Stomach smooth muscle (tissue), 2 donors: Measurements from ENCODE around the gene PTPRR.

Source experiments
- H3K27ac ChIP-seq: one replicate; pipeline ENCODE4 v1.7.0; 2013; ENCODE audit warnings: mild to moderate bottlenecking, low read length, inconsistent platforms
- H3K27me3 ChIP-seq, 2 donors: one replicate each; pipeline ENCODE4 v1.7.0; 2013; ENCODE audit warnings: low read length in 2 of 2; ENCODE audit not compliant: insufficient read depth in 2 of 2, control insufficient read depth in 1 of 2
- H3K36me3 ChIP-seq, 2 donors: one replicate each; pipeline ENCODE4 v1.7.0; 2013; ENCODE audit warnings: low read length in 2 of 2; ENCODE audit not compliant: control insufficient read depth in 2 of 2, insufficient read depth in 2 of 2
- H3K4me1 ChIP-seq: one replicate; pipeline ENCODE4 v1.7.0; 2013; ENCODE audit warnings: low read length; ENCODE audit not compliant: control insufficient read depth, insufficient read depth
- H3K4me3 ChIP-seq, 2 donors: one replicate each; pipeline ENCODE4 v1.7.0; 2013; ENCODE audit warnings: low read length in 2 of 2
- H3K9ac ChIP-seq, 2 donors: one replicate each; pipeline ENCODE4 v1.7.0; 2013; ENCODE audit warnings: low read length in 2 of 2, mild to moderate bottlenecking in 1 of 2
- H3K9me3 ChIP-seq, 2 donors: one replicate each; pipeline ENCODE4 v1.7.0; 2013; ENCODE audit warnings: low read length in 2 of 2; ENCODE audit not compliant: control insufficient read depth in 2 of 2
- donor health status: healthy.
- donor health status: Pancreatic carcinoma.

The PTPRR gene

GRCh38 chr12:70910666-70911065 is 9.9 kb downstream of the PTPRR start:
- Histone ChIP-seq H3K4me3 (no peak overlapping the region), H3K27ac (no peak overlapping the region), H3K9me3 (no peaks in the 10 kb centered on the region), H3K4me1 (no peaks in the 10 kb centered on the region), H3K36me3 (no peaks in the 10 kb centered on the region), H3K9ac (no peak overlapping the region), H3K27me3 (no peaks in the 10 kb centered on the region)

DNA sequence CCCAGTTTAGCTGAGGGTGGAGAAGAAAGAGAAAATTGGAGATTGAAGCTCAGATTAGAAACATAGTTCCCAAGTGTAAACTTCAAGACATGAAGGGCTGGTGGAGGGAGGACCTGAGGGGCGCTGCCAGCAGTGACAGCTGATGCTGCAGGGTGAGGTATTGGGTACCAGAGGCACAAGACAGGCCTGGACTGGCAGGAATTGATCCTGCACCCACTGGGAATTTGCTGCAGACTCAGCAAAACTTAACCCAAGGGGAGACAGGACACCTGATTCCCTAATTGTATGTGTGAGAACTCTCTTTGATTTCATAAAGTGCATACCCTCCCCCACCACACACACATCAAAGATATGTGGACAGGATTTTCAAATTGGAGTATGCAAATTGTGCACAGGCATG is 11.6 kb downstream of the PTPRR start:
- Histone ChIP-seq H3K9me3 (no peaks in the 10 kb centered on the region), H3K27me3 (no peaks in the 10 kb centered on the region), H3K9ac (no peak overlapping the region), H3K4me3 (no peak overlapping the region), H3K36me3 (no peaks in the 10 kb centered on the region), H3K4me1 (no peaks in the 10 kb centered on the region), H3K27ac (no peak overlapping the region)

GRCh38 chr12:70907412-70907811 is 13.1 kb downstream of the PTPRR start:
- no peak overlapping the region for H3K27ac ChIP-seq
- no peaks in the 10 kb centered on the region for H3K9me3 ChIP-seq
- H3K4me3 ChIP-seq, result no peak overlapping the region
- H3K27me3 ChIP-seq, result no peaks in the 10 kb centered on the region
- no peaks in the 10 kb centered on the region for H3K36me3 ChIP-seq
- no peaks in the 10 kb centered on the region for H3K4me1 ChIP-seq
- no peak overlapping the region for H3K9ac ChIP-seq

GRCh38 chr12:70895956-70896355 is 24.6 kb downstream of the PTPRR start:
- Histone ChIP-seq H3K27ac (no peak overlapping the region), H3K36me3 (no peaks in the 10 kb centered on the region), H3K4me1 (no peaks in the 10 kb centered on the region), H3K9ac (no peak overlapping the region), H3K27me3 (no peaks in the 10 kb centered on the region), H3K4me3 (no peak overlapping the region), H3K9me3 (no peaks in the 10 kb centered on the region)

DNA sequence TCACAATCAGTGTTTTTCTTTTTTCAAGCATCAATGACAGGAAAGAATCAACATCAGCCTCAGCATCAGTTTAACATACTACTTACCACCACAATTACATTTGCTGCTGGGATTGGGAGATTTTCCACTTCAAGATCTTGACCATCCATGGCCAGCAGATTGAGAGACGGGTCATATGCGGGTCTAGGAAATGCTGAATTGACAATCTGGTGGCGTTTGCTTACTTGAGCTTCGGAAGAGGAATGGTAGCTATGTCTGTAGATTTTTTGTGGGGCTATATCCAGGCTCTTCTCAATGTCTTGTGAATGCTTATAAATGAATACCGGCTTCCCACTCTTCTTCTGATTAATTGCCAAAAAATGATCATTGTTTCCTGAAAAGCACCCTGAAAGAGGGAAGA is 27.9 kb downstream of the PTPRR start:
- no peaks in the 10 kb centered on the region for H3K27me3 ChIP-seq
- H3K36me3 ChIP-seq, result no peaks in the 10 kb centered on the region
- no peak overlapping the region for H3K27ac ChIP-seq
- H3K9me3 ChIP-seq, result no peaks in the 10 kb centered on the region
- no peak overlapping the region for H3K4me3 ChIP-seq
- no peak overlapping the region for H3K9ac ChIP-seq
- H3K4me1 ChIP-seq, result no peaks in the 10 kb centered on the region

DNA sequence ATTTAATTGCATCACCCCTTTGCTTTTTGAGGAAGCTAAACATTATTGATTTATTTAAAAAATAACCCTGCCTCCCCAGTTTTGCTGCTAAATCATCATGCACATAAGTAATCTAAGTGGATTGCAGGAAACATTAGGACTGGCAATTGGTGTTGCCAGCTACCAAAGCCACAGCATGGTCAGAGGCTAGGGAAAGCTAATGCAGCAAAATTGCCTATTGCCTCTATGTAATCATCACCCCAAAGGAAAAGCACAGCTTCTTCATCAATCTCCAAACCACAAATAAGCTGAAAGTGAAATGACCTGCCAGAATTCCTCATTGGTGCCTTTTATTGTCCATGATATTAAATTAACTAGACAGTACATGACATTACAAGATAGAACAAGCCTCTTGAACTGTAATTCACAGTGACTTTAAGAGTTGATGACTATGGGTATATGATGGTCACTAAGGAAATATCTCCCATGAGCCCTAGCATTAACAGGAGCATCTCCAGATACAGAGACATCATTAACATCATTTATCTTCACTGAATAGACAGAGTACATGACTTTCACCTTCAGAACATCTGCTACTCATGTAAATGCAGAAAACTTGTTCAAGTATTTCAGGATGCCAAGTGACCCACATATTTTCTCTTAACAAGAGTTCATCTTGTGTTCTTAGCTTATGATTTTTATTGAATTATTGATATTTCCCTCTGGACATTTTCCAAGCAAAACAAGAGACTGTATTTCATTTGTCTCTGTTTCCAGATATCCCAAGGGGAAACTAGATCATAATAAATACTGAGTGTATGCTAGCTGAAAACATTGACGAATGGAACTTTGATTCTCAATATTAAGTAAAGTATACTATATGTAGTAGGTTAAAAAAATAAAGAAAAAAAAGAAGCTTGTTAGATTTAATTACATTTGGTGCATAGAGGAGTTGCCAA is 29.4 kb downstream of the PTPRR start:
- no peaks in the 10 kb centered on the region for H3K27me3 ChIP-seq
- no peaks in the 10 kb centered on the region for H3K36me3 ChIP-seq
- H3K27ac ChIP-seq, result no peak overlapping the region
- no peaks in the 10 kb centered on the region for H3K9me3 ChIP-seq
- no peak overlapping the region for H3K4me3 ChIP-seq
- H3K9ac ChIP-seq, result no peak overlapping the region
- no peaks in the 10 kb centered on the region for H3K4me1 ChIP-seq

- Histone ChIP-seq H3K4me1 (no peaks in the 10 kb centered on the region), H3K9ac (no peak overlapping the region), H3K36me3 (no peaks in the 10 kb centered on the region), H3K4me3 (no peak overlapping the region), H3K27ac (no peak overlapping the region), H3K27me3 (no peaks in the 10 kb centered on the region), H3K9me3 (peaks cover 0 to 2% of the 10 kb centered on the region in 2 donors)
Measured at GRCh38 chr12:70885956-70886355, 34.6 kb downstream of the PTPRR start.

- H3K9ac ChIP-seq, result no peak overlapping the region
- H3K4me3 ChIP-seq, result no peak overlapping the region
- peaks cover 0 to 2% of the 10 kb centered on the region in 2 donors for H3K9me3 ChIP-seq
- no peaks in the 10 kb centered on the region for H3K27me3 ChIP-seq
- H3K4me1 ChIP-seq, result no peaks in the 10 kb centered on the region
- no peak overlapping the region for H3K27ac ChIP-seq
- no peaks in the 10 kb centered on the region for H3K36me3 ChIP-seq
Measured at GRCh38 chr12:70883855-70884254, 36.7 kb downstream of the PTPRR start.

DNA sequence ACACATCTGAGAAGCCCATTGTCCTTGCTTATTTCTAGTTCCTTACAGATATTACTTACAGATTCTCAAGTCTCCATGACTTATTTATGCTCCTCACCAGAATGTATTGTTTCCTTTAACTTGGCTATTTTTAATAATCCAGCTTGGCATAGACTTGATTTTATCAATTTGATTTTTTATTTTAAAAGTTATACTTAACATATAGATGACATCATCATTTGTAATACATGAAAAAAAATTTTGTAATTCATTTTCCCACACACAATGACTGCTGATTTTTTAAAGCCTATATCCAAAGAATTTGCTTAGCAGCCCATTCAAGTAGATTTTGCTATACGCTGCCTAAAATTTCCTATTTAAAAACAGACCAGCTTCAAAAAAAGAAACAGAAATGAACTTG is 39.8 kb downstream of the PTPRR start:
- Histone ChIP-seq H3K4me1 (no peaks in the 10 kb centered on the region), H3K36me3 (no peaks in the 10 kb centered on the region), H3K9me3 (peaks cover 0 to 2% of the 10 kb centered on the region in 2 donors), H3K9ac (no peak overlapping the region), H3K4me3 (no peak overlapping the region), H3K27me3 (no peaks in the 10 kb centered on the region), H3K27ac (no peak overlapping the region)

DNA sequence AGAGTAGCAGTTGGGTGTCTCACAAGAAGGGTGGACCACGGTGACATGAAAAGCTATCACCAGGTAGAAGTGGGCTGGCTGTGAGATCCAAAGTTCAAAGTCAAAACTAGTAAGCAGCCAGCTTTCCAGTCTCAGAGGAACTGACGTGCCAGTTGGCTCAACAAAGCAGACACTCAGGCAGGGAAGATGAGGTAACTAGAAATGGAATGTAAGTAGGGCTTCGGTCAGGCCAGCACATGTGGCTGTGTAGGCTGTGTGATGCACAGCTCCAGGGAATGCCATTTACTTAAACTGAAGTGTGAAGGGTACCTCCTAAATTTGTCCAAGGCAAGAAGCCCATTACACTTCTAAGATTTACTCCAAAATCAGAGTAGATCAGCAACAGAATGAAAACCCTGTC is 43.6 kb downstream of the PTPRR start:
- Histone ChIP-seq H3K4me1 (no peaks in the 10 kb centered on the region), H3K36me3 (no peaks in the 10 kb centered on the region), H3K27ac (no peak overlapping the region), H3K27me3 (no peaks in the 10 kb centered on the region), H3K4me3 (no peak overlapping the region), H3K9me3 (no peaks in the 10 kb centered on the region), H3K9ac (no peak overlapping the region)

- Histone ChIP-seq H3K4me3 (no peak overlapping the region), H3K27ac (no peak overlapping the region), H3K9me3 (no peaks in the 10 kb centered on the region), H3K4me1 (no peaks in the 10 kb centered on the region), H3K9ac (no peak overlapping the region), H3K27me3 (no peaks in the 10 kb centered on the region), H3K36me3 (no peaks in the 10 kb centered on the region)
Measured at GRCh38 chr12:70875628-70876027, 44.9 kb downstream of the PTPRR start.
